Measurements from ENCODE around the gene PRR20B.
"Not testable (repeated sequence)": the region's sequence is repeated elsewhere in the genome, so short reads cannot be mapped to it uniquely, and the experiment has no call there.

The PRR20B gene

DNA sequence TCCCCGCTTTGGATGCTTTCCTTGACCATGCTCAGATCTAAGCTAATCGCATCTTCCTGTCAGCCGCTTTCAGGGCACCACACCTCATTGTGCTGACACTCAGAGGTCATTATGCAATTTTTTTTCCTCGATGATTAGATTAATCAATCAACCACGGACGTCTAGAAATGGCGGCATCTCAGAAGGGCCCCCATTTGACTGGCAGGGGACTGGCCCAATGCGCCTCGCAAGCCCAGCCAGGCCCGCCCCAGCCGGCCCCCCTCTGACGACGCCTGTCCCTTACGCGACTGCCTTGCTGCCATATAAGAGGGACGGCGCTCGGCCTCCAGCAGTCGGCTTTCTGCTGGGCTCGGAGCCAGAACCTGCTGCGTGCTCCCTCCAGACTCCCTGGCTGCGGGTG is at the start of gene PRR20B:
PRR20B (plus strand) TSS at position 301 of the 400 bp plus-strand sequence. CDS start 387 bp downstream, outside the sequence.
- not testable (repeated sequence) for DNase-seq (ENCODE audit: low read depth)

DNA sequence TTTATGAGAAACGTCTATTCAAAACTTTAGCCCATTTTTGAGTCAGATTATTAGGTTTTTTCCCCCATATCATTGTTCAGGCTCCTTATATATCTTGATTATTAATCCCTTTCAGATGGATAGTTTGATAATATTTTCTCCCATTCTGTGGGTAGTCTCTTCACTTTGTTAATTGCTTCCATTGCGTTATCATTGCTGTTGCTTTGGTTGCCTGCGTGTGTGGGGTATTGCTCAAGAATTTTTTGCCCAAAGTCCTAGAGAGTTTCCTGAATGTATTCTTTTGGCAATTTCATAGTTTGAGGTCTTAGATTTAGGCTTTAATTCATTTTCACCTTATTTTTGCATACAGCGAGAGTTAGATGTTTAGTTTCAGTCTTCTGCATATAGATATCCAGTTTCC is 32.3 kb upstream of the PRR20B start:
- no peak for DNase-seq (ENCODE audit: low read depth)

DNA sequence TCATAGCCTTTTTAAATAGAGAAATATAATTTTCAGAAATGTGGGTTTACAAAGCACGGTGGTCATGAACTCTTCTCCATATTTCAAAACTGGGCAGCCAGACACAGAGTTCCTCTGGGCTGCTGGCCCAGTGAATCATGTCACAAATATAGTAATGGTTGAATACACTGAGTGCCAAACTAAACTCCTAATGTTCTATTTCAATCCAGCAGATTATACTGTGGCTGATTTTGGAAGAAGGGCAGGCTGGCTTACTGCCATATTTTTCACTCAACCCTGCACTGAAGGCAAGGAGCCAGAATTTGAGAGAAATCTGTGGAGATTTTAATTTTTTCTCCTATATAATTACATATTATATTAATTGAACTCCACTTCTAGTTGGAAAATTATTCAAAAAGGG is 23.6 kb upstream of the PRR20B start:
- DNase-seq (ENCODE audit: low read depth) = no peak

DNA sequence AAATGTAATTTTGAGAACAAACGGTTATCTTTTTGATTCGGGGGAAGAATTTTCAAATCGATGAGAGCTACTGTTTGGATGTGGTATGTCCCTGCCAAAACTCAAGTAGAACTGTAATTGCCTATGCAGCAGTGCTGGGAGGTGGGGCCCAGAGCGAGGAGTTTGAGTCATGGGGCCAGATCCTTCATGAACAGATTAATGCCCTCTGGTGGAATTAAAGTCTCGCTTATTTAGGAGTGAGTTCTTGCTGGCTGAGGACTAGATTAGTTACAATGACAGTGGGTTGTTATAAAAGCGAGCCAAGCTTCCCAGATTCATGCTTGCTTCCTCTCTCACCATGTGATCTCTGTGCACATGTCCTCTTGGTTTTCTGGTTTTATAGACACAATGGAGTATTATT is 18.4 kb upstream of the PRR20B start:
- DNase-seq (ENCODE audit: low read depth) = no peak

DNA sequence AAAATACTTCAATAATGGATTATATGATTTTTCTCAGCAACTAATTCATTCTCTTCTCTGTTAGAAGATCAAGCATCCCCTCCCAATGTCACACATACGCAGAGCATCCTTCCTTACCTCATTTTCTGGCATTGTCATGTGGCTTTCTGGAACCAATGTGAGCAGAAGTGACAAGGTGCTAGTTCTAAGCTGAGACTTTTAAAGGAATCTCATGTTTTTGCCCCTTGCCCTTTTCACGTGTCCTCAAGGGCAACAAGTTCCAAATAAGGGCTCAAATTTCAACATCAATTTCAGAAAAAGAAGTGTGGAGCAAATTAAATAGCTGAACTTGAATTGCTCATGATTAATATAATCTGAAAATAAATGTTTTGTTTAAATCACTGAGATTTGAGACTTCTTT is 11.2 kb upstream of the PRR20B start:
- no peak for DNase-seq (ENCODE audit: low read depth)

DNA sequence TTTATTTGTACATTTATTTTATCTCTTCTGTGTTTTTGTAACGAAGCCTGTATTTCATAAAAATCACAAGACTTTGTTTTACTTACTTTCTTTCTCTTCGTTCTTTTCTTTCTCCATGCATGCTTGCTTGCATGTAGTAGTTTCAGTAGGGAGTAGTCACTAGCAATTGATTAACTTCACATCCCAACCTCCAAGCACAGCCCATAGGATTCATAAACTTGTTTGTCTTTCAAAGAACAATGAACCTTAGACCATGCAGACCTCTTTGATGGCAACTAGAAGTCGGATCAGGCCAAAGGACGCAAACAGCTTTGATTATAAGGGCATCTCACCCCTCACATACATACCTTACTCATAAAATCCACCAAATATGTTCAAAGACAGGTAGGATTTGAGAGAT is 9.7 kb upstream of the PRR20B start:
- no peak for DNase-seq (ENCODE audit: low read depth)

DNA sequence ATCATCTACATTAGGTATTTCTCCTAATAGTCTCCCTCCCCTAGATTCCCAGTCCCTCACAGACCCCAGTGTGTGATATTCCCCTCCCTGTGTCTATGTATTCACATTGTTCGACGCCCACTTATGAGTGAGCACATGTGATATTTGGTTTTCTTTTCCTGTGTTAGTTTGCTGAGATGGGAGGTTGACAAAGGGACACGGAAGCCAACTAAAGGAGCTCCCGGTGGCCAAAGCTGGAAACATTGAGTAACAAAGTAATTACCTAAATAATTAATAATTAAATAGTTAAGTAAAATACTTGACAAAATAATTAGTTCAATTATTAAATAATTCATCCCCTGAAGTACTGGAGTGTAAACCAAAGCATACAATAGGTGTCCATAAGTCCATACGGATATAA is 8.3 kb upstream of the PRR20B start:
- no peak for DNase-seq (ENCODE audit: low read depth)

DNA sequence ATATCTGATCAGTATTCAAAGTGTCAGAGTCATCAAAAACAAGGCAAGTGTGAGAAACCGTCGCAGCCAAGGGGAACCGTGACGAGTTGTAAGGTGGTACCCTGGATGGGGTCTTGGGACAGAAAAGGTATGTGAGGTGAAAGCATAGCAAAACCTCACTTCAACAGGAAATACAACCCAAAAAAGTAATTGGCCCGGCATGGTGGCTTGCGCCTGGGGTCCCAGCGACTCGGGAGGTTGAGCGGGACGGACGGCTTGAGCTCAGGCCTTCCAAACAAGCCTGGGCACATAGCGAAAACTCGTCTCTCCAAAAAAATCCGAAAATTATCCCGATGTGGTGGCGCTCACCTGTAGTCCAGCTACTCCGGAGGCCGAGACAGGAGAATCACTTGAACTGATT is 7.5 kb upstream of the PRR20B start:
- not testable (repeated sequence) for DNase-seq (ENCODE audit: low read depth)

DNA sequence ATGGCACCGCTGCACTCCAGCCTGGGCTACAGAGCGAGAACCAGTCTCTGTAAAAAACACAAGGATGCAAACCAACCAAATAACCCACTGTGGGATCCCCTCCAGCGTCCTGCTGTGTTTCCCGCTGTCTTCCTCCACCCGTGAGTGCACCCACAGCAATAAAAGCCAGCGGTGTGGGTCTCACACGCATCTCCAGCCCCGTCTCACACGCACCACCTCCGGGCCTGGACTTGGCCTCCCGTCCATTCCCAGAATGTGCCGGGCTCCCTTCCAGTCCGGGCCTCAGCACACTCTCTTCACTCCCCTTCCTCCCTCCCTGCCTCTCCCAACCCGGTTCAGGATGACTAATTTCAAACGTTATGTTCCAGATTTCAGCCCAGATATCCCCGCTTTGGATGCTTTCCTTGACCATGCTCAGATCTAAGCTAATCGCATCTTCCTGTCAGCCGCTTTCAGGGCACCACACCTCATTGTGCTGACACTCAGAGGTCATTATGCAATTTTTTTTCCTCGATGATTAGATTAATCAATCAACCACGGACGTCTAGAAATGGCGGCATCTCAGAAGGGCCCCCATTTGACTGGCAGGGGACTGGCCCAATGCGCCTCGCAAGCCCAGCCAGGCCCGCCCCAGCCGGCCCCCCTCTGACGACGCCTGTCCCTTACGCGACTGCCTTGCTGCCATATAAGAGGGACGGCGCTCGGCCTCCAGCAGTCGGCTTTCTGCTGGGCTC is 6.9 kb upstream of the PRR20B start, which contains the start of gene PRR20A:
PRR20A (plus strand) TSS at position 684 of the 734 bp plus-strand sequence. CDS start 387 bp downstream, outside the sequence.
- not testable (repeated sequence) for DNase-seq (ENCODE audit: low read depth)

DNA sequence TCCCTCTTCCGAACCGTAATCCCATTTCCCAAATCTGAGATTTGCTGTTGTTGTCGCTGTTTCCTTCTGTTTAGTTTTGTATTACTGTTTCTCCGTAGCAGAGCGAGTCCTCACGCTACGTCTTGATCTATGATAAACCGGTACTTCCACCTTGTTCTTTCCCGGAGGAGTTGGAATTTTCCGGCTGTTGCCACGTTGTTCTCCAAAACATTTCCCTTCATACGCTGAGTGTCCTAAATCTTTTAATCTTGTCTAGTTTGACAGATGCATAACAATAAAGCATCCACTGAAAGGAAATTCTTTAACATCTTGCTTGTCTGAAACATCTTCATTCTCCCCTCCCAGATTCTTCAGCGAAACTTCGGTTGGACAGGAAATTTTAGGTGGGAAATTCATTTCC is 818 bp downstream of the PRR20B start:
- DNase-seq (ENCODE audit: low read depth) = not testable (repeated sequence)

DNA sequence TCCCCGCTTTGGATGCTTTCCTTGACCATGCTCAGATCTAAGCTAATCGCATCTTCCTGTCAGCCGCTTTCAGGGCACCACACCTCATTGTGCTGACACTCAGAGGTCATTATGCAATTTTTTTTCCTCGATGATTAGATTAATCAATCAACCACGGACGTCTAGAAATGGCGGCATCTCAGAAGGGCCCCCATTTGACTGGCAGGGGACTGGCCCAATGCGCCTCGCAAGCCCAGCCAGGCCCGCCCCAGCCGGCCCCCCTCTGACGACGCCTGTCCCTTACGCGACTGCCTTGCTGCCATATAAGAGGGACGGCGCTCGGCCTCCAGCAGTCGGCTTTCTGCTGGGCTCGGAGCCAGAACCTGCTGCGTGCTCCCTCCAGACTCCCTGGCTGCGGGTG is 6.5 kb downstream of the PRR20B start, which contains the start of gene PRR20C:
PRR20C (plus strand) TSS at position 301 of the 400 bp plus-strand sequence. CDS start 387 bp downstream, outside the sequence.
- not testable (repeated sequence) for DNase-seq (ENCODE audit: low read depth)

DNA sequence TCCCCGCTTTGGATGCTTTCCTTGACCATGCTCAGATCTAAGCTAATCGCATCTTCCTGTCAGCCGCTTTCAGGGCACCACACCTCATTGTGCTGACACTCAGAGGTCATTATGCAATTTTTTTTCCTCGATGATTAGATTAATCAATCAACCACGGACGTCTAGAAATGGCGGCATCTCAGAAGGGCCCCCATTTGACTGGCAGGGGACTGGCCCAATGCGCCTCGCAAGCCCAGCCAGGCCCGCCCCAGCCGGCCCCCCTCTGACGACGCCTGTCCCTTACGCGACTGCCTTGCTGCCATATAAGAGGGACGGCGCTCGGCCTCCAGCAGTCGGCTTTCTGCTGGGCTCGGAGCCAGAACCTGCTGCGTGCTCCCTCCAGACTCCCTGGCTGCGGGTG is 13.0 kb downstream of the PRR20B start, which contains the start of gene PRR20D:
PRR20D (plus strand) TSS at position 301 of the 400 bp plus-strand sequence. CDS start 387 bp downstream, outside the sequence.
- DNase-seq (ENCODE audit: low read depth) = not testable (repeated sequence)

DNA sequence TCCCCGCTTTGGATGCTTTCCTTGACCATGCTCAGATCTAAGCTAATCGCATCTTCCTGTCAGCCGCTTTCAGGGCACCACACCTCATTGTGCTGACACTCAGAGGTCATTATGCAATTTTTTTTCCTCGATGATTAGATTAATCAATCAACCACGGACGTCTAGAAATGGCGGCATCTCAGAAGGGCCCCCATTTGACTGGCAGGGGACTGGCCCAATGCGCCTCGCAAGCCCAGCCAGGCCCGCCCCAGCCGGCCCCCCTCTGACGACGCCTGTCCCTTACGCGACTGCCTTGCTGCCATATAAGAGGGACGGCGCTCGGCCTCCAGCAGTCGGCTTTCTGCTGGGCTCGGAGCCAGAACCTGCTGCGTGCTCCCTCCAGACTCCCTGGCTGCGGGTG is 19.6 kb downstream of the PRR20B start, which contains the start of gene PRR20E:
PRR20E (plus strand) TSS at position 301 of the 400 bp plus-strand sequence. CDS start 387 bp downstream, outside the sequence.
- not testable (repeated sequence) for DNase-seq (ENCODE audit: low read depth)

DNA sequence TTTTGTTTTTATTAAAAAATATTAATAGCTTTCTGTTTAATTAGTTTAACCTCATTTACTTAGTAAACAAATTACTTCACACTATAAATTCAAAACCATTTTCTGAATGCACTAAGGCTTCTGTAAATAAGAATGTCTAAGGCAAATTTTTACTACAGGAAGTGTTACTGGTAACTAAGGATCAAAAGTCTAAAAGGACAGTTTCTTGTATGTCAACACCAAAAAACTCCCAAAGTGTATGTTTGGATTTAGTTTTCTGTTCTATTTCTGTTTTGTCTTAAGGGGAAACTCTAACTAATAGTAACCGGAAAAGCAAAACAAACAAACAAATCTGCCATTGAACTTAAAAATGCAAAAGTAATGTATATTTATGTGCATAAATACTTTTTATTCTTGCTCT is 44.4 kb downstream of the PRR20B start:
- no peak for DNase-seq (ENCODE audit: low read depth)
